Retinal pigment epithelial cell (primary cell): ENCODE results near the gene FABP1.

Source experiments
- DNase-seq: peaks from one replicate; pipeline ENCODE4 v3.0.0-alpha.2; 2010; ENCODE audit warnings: low read depth
- H3K4me3 ChIP-seq: 2 replicates; pipeline ENCODE4 v1.5.1; 2011; ENCODE audit warnings: mild to moderate bottlenecking, low read length, control low read depth, moderate library complexity
- CTCF ChIP-seq: conservative IDR thresholded peaks from 2 replicates; pipeline ENCODE4 v1.5.1; 2011; ENCODE audit warnings: low read depth, low read length, control low read depth, inconsistent platforms

Gene FABP1

GRCh38 chr2:88139203-88139702 is 11.4 kb upstream of the FABP1 start:
- no peak overlapping the region for H3K4me3 ChIP-seq
- TF ChIP-seq CTCF = no peak
- no peak for DNase-seq

- TF ChIP-seq CTCF = no peak
- DNase-seq = no peak
- no peak overlapping the region for H3K4me3 ChIP-seq
Measured at GRCh38 chr2:88137833-88138232, 10.0 kb upstream of the FABP1 start.

- no peak for TF ChIP-seq CTCF
- DNase-seq = no peak
- no peak overlapping the region for H3K4me3 ChIP-seq
Measured at GRCh38 chr2:88136817-88137216, 9.0 kb upstream of the FABP1 start.

- no peak for DNase-seq
- no peak for TF ChIP-seq CTCF
Measured at GRCh38 chr2:88133875-88134274, 6.0 kb upstream of the FABP1 start.

GRCh38 chr2:88131999-88132368 is 4.1 kb upstream of the FABP1 start:
- no peak for TF ChIP-seq CTCF
- DNase-seq = no peak
- no peak overlapping the region for H3K4me3 ChIP-seq

More at GRCh38 chr2:88133875-88134274, 6.0 kb upstream of the FABP1 start:
- no peak overlapping the region for H3K4me3 ChIP-seq

- no peak for TF ChIP-seq CTCF
- H3K4me3 ChIP-seq = no peak overlapping the region
- DNase-seq = no peak
Measured at GRCh38 chr2:88131201-88131998, 3.5 kb upstream of the FABP1 start.
